ENCODE results near the gene PMPCA.
"Not testable (repeated sequence)": the region's sequence is repeated elsewhere in the genome, so short reads cannot be mapped to it uniquely, and the experiment has no call there.

The PMPCA gene

GRCh38 chr9:136405481-136405880, 5.0 kb upstream of the PMPCA start:
- no peak for DNase-seq (ENCODE audit: low read depth)
- no peak overlapping the region for H3K4me3 ChIP-seq (ENCODE audit: low read depth, low read length)

GRCh38 chr9:136405904-136406303, 4.6 kb upstream of the PMPCA start:
- H3K4me3 ChIP-seq (ENCODE audit: low read depth, low read length); DNase-seq (ENCODE audit: low read depth): not testable (repeated sequence)

GRCh38 chr9:136407061-136407460, 3.4 kb upstream of the PMPCA start:
- not testable (repeated sequence) for DNase-seq (ENCODE audit: low read depth); H3K4me3 ChIP-seq (ENCODE audit: low read depth, low read length)

GRCh38 chr9:136407911-136408310, 2.5 kb upstream of the PMPCA start:
- no peak overlapping the region for H3K4me3 ChIP-seq (ENCODE audit: low read depth, low read length)

GRCh38 chr9:136409557-136410455, 652 bp upstream of the PMPCA start:
- DNase-seq (ENCODE audit: low read depth) = no peak
- H3K4me3 ChIP-seq (ENCODE audit: low read depth, low read length) = peak overlapping the region; percentile 90

More at GRCh38 chr9:136407911-136408310, 2.5 kb upstream of the PMPCA start:
- no peak for DNase-seq (ENCODE audit: low read depth)

- peak overlapping the region; percentile 90 for H3K4me3 ChIP-seq (ENCODE audit: low read depth, low read length)
- DNase-seq (ENCODE audit: low read depth) = no peak
Measured at GRCh38 chr9:136411378-136411777, 920 bp downstream of the PMPCA start.

- DNase-seq (ENCODE audit: low read depth) = peak; percentile 8
Measured at GRCh38 chr9:136412962-136413361, 2.5 kb downstream of the PMPCA start.

GRCh38 chr9:136416427-136416826, 6.0 kb downstream of the PMPCA start:
- DNase-seq (ENCODE audit: low read depth) = no peak
- no peak overlapping the region for H3K4me3 ChIP-seq (ENCODE audit: low read depth, low read length)

More at GRCh38 chr9:136412962-136413361, 2.5 kb downstream of the PMPCA start:
- H3K4me3 ChIP-seq (ENCODE audit: low read depth, low read length) = no peak overlapping the region

- no peak for DNase-seq (ENCODE audit: low read depth)
- H3K4me3 ChIP-seq (ENCODE audit: low read depth, low read length) = no peak overlapping the region
Measured at GRCh38 chr9:136416914-136417313, 6.5 kb downstream of the PMPCA start.

- no peak for DNase-seq (ENCODE audit: low read depth)
- H3K4me3 ChIP-seq (ENCODE audit: low read depth, low read length) = no peak overlapping the region
Measured at GRCh38 chr9:136418182-136419091, 8.0 kb downstream of the PMPCA start.

- no peak for DNase-seq (ENCODE audit: low read depth)
- H3K4me3 ChIP-seq (ENCODE audit: low read depth, low read length) = no peak overlapping the region
Measured at GRCh38 chr9:136419092-136419420, 8.6 kb downstream of the PMPCA start.

- H3K4me3 ChIP-seq (ENCODE audit: low read depth, low read length) = no peak overlapping the region
- no peak for DNase-seq (ENCODE audit: low read depth)
Measured at GRCh38 chr9:136421791-136422190, 11.3 kb downstream of the PMPCA start.

GRCh38 chr9:136422876-136423275, 12.4 kb downstream of the PMPCA start:
- H3K4me3 ChIP-seq (ENCODE audit: low read depth, low read length) = no peak overlapping the region
- DNase-seq (ENCODE audit: low read depth) = no peak

- DNase-seq (ENCODE audit: low read depth) = no peak
- no peak overlapping the region for H3K4me3 ChIP-seq (ENCODE audit: low read depth, low read length)
Measured at GRCh38 chr9:136423432-136424146, 13.1 kb downstream of the PMPCA start.

- DNase-seq (ENCODE audit: low read depth) = no peak
- no peak overlapping the region for H3K4me3 ChIP-seq (ENCODE audit: low read depth, low read length)
Measured at GRCh38 chr9:136424750-136425362, 14.4 kb downstream of the PMPCA start.

- H3K4me3 ChIP-seq (ENCODE audit: low read depth, low read length); DNase-seq (ENCODE audit: low read depth): not testable (repeated sequence)
Measured at GRCh38 chr9:136425367-136425766, 14.9 kb downstream of the PMPCA start.

- no peak for DNase-seq (ENCODE audit: low read depth)
- no peak overlapping the region for H3K4me3 ChIP-seq (ENCODE audit: low read depth, low read length)
Measured at GRCh38 chr9:136426787-136427186, 16.3 kb downstream of the PMPCA start.

- no peak for DNase-seq (ENCODE audit: low read depth)
- H3K4me3 ChIP-seq (ENCODE audit: low read depth, low read length) = no peak overlapping the region
Measured at GRCh38 chr9:136429075-136429628, 18.7 kb downstream of the PMPCA start.
